ENCODE data around the gene EMC6. TPM values are rescaled to one million over a fixed set of nuclear protein-coding genes. Genes with fewer than 3 reads are reported as not detected.
A peak's percentile ranks its signal among the peaks of the same experiment; 100 is the strongest.

Gene EMC6
- total RNA-seq, 1 experiment from 2014 or later, result 72.2 TPM

DNA sequence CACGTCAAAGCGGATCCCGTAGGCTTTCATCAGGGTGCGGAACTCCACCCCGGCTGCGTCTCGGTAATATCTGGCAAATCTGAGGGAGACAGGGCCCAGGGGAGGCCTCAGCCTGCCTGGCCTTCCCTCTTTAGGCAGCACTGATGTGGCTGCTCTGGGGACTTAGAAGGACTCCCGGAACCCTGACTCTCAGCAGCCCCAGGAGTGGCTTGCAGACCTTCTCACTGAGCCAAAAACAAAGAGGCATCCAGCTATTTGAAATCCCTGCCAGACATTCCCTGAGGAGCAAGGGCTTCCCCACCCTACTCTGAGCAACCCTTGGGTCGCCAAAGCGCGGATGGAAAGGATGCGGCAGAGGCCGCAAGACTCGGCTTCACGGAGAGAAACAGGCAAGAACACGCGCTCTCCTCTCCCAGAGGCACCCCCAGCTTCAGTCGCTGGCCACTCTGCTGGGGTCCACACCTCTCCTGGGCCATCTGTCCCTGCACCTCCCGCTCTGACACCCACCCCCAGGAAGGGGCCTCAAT, 19.5 kb downstream of the EMC6 start:
- Mint-ChIP-seq H3K27ac (peak overlapping the region in 1 of 3 experiments; percentile 45; a peak in 1 of 7 replicates), H3K27me3 (ENCODE audit: low read depth) (no peaks in the 10 kb centered on the region), H3K36me3 (ENCODE audit: insufficient read depth in 1 of 3, low read depth in 3 of 3) (peaks cover 0 to 4% (median 0%) of the 10 kb centered on the region in 3 experiments; a peak in 1 of 7 replicates), H3K4me3 (peak overlapping the region in 1 of 2 experiments; percentile 42; a peak in 1 of 5 replicates), H3K9me3 (no peaks in the 10 kb centered on the region; a peak in 2 of 5 replicates), H3K4me1 (peaks cover 0 to 17% of the 10 kb centered on the region in 2 experiments; a peak in 3 of 4 replicates)
- no CpG with 5 or more reads among the region's 19 CpGs for WGBS (ENCODE audit: extremely low coverage, insufficient read length, low lambda C conversion rate)
- no peak overlapping the region for H3K4ac ChIP-seq (ENCODE audit: low read depth, low read length)
- no peak overlapping the region for H2BK5ac ChIP-seq (ENCODE audit: insufficient read length, low read length)
- no peak overlapping the region for H2BK120ac ChIP-seq (ENCODE audit: low read depth, low read length, poor library complexity, severe bottlenecking)
- no peaks in the 10 kb centered on the region for H3K27me3 ChIP-seq (ENCODE audit: insufficient read depth, low read length)
- no peak for DNase-seq
- H3K9ac ChIP-seq (ENCODE audit: extremely low read depth, insufficient read length, low read length), result no peak overlapping the region
- H4K20me1 ChIP-seq (ENCODE audit: control insufficient read depth, insufficient read depth, insufficient read length), result peaks cover 3% of the 10 kb centered on the region
- no peak overlapping the region for H3K56ac ChIP-seq (ENCODE audit: insufficient read length, low read depth, low read length)
- H2BK15ac ChIP-seq (ENCODE audit: low read depth, low read length), result no peak overlapping the region
- no peak overlapping the region for H4K5ac ChIP-seq (ENCODE audit: insufficient read length, low read depth, low read length)
- H3K14ac ChIP-seq (ENCODE audit: insufficient read depth, low read length), result no peak overlapping the region
- H3K27ac ChIP-seq (ENCODE audit: insufficient read length, low read depth, low read length), result no peak overlapping the region
- H3T11ph ChIP-seq (ENCODE audit: low read length), result no peak overlapping the region
- no peak overlapping the region for H3K23ac ChIP-seq (ENCODE audit: insufficient read length, low read depth, low read length)
- no peaks in the 10 kb centered on the region for H3K23me2 ChIP-seq (ENCODE audit: insufficient read length, low read depth, low read length, poor library complexity, severe bottlenecking)
- no peak overlapping the region for H4K8ac ChIP-seq (replicated peaks; ENCODE audit: insufficient read length, low read depth, low read length)
- H2AK5ac ChIP-seq (ENCODE audit: insufficient read length, low read length), result no peak overlapping the region
- H2BK20ac ChIP-seq (ENCODE audit: low read depth, low read length, poor library complexity, severe bottlenecking), result no peak overlapping the region
- H2BK12ac ChIP-seq (ENCODE audit: insufficient read length, low read depth, low read length), result no peak overlapping the region
- H3K9me3 ChIP-seq (ENCODE audit: control insufficient read depth, low read depth, low read length), result no peaks in the 10 kb centered on the region
- no peaks in the 10 kb centered on the region for H3K4me1 ChIP-seq (ENCODE audit: insufficient read depth, low read length)
- no peak overlapping the region for H3K18ac ChIP-seq (ENCODE audit: insufficient read length, low read depth, low read length)
- no peak overlapping the region for H3K4me2 ChIP-seq (ENCODE audit: insufficient read depth, insufficient read length, low read length)
- H3K79me1 ChIP-seq (ENCODE audit: insufficient read depth, low read depth, low read length, poor library complexity, severe bottlenecking), result no peaks in the 10 kb centered on the region
- no peak overlapping the region for H2AFZ ChIP-seq (ENCODE audit: low read length)
- TF ChIP-seq, protein P1, sequence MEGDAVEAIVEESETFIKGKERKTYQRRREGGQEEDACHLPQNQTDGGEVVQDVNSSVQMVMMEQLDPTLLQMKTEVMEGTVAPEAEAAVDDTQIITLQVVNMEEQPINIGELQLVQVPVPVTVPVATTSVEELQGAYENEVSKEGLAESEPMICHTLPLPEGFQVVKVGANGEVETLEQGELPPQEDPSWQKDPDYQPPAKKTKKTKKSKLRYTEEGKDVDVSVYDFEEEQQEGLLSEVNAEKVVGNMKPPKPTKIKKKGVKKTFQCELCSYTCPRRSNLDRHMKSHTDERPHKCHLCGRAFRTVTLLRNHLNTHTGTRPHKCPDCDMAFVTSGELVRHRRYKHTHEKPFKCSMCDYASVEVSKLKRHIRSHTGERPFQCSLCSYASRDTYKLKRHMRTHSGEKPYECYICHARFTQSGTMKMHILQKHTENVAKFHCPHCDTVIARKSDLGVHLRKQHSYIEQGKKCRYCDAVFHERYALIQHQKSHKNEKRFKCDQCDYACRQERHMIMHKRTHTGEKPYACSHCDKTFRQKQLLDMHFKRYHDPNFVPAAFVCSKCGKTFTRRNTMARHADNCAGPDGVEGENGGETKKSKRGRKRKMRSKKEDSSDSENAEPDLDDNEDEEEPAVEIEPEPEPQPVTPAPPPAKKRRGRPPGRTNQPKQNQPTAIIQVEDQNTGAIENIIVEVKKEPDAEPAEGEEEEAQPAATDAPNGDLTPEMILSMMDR (conservative IDR thresholded peaks at IDR 0.05), result no peak
- no peak overlapping the region for H4K91ac ChIP-seq (ENCODE audit: insufficient read length, low read depth, low read length)
- no peaks in the 10 kb centered on the region for H3K79me2 ChIP-seq (ENCODE audit: insufficient read depth, low read length)
